GM19468 (cell line): ENCODE results near the gene CSNK1A1.
"Not testable (repeated sequence)": the region's sequence is repeated elsewhere in the genome, so short reads cannot be mapped to it uniquely, and the experiment has no call there.

Source experiments
- ATAC-seq: cut with Tn5 transposase; IDR thresholded peaks from one replicate; pipeline ENCODE4 v1.9.1; 2021; ENCODE audit warnings: mild to moderate bottlenecking, moderate library complexity, moderate number of reproducible peaks; ENCODE audit not compliant: unreplicated experiment; ENCODE audit errors: extremely low read depth

The CSNK1A1 gene

GRCh38 chr5:149551227-149552037 lies at the start of gene CSNK1A1:
Gene CSNK1A1 (minus strand): TSS chr5:149551439. CDS start chr5:149550964, 475 bp downstream.
- peak; percentile 87 for ATAC-seq

- ATAC-seq = no peak
Observed at GRCh38 chr5:149600932-149601331, 49.7 kb upstream of the CSNK1A1 start.

- no peak for ATAC-seq
Observed at GRCh38 chr5:149599375-149599774, 48.1 kb upstream of the CSNK1A1 start.

GRCh38 chr5:149598966-149599365 lies 47.7 kb upstream of the CSNK1A1 start:
- ATAC-seq = no peak

GRCh38 chr5:149598234-149598633 lies 47.0 kb upstream of the CSNK1A1 start:
- not testable (repeated sequence) for ATAC-seq

GRCh38 chr5:149597618-149598017 lies 46.4 kb upstream of the CSNK1A1 start:
- ATAC-seq = no peak

- no peak for ATAC-seq
Observed at GRCh38 chr5:149596712-149597111, 45.5 kb upstream of the CSNK1A1 start.

- not testable (repeated sequence) for ATAC-seq
Observed at GRCh38 chr5:149595105-149595504, 43.9 kb upstream of the CSNK1A1 start.

- no peak for ATAC-seq
Observed at GRCh38 chr5:149594206-149594895, 43.1 kb upstream of the CSNK1A1 start.

GRCh38 chr5:149593370-149593769 lies 42.1 kb upstream of the CSNK1A1 start:
- ATAC-seq = no peak

- no peak for ATAC-seq
Observed at GRCh38 chr5:149588936-149589335, 37.7 kb upstream of the CSNK1A1 start.

- no peak for ATAC-seq
Observed at GRCh38 chr5:149586708-149587318, 35.6 kb upstream of the CSNK1A1 start.

- no peak for ATAC-seq
Observed at GRCh38 chr5:149585910-149586309, 34.7 kb upstream of the CSNK1A1 start.

GRCh38 chr5:149584121-149584520 lies 32.9 kb upstream of the CSNK1A1 start:
- no peak for ATAC-seq

- ATAC-seq = no peak
Observed at GRCh38 chr5:149583394-149583793, 32.2 kb upstream of the CSNK1A1 start.

- ATAC-seq = no peak
Observed at GRCh38 chr5:149581931-149582768, 30.9 kb upstream of the CSNK1A1 start.

GRCh38 chr5:149581192-149581861 lies 30.1 kb upstream of the CSNK1A1 start, which contains the start of gene ARHGEF37:
Gene ARHGEF37 (plus strand): TSS chr5:149581498. CDS start chr5:149597770, 16,272 bp downstream.
- no peak for ATAC-seq

- no peak for ATAC-seq
Observed at GRCh38 chr5:149580808-149581191, 29.6 kb upstream of the CSNK1A1 start.

GRCh38 chr5:149578896-149579295 lies 27.7 kb upstream of the CSNK1A1 start:
- no peak for ATAC-seq

GRCh38 chr5:149576021-149576420 lies 24.8 kb upstream of the CSNK1A1 start:
- ATAC-seq = peak; percentile 63
